SK-N-SH (cell line): ENCODE measurements around the gene MID1. TPM values are rescaled to one million over a fixed set of nuclear protein-coding genes. Genes with fewer than 3 reads are reported as not detected.

Experiments used
- CTCF ChIA-PET: fragments of 300-600, 350-600 bp; formaldehyde crosslinking; extraction: SDS; loops from one replicate; lab custom pipeline; 2021; lab: Yijun Ruan, JAX
- POLR2A ChIA-PET: fragments of 350-600 bp; sonication (Branson Sonifier 250); formaldehyde crosslinking; extraction: SDS; loops from one replicate; lab custom pipeline; 2020; ENCODE audit warnings: antibody characterized with exemption, inconsistent platforms; lab: Yijun Ruan, JAX
- DNase-seq: peaks from one replicate; pipeline ENCODE4 v3.0.0; 2012
- H2AFZ ChIP-seq: fragments of 200-600 bp; sonication (generic); 2 replicates; pipeline ENCODE4 v1.8.1; 2016; ENCODE audit warnings: antibody characterized with exemption, mild to moderate bottlenecking, low read depth
- H3F3A ChIP-seq: fragments of 200-600 bp; sonication (generic); replicated peaks from 2 replicates; pipeline ENCODE3; 2016; ENCODE audit warnings: antibody characterized with exemption, mild to moderate bottlenecking; ENCODE audit not compliant: insufficient read depth
- H3K27ac ChIP-seq, 2 experiments: fragments of 200-500 bp in 1 of 2; fragments of 200-600 bp in 1 of 2; sonication (Bioruptor generic) in 1 of 2; sonication (generic), shearing (Covaris generic) in 1 of 2; 2 replicates each; pipeline versions ENCODE4 v1.5.1 to v1.6.1; 2014 to 2016; ENCODE audit warnings: low read depth in 2 of 2, inconsistent platforms in 1 of 2, low read length in 1 of 2, mild to moderate bottlenecking in 1 of 2, mixed read lengths in 1 of 2
- H3K27me3 ChIP-seq: fragments of 200-600 bp; sonication (generic), shearing (Covaris generic); 2 replicates; pipeline ENCODE4 v1.6.1; 2016; ENCODE audit warnings: mixed run types; ENCODE audit not compliant: insufficient read depth
- H3K36me3 ChIP-seq, 2 experiments: fragments of 200-500 bp in 1 of 2; fragments of 200-600 bp in 1 of 2; sonication (Bioruptor generic) in 1 of 2; sonication (generic) in 1 of 2; replicated peaks in 1 of 2; 2 replicates each; pipeline versions ENCODE3 to v1.5.1; 2014 to 2016; ENCODE audit warnings: low read length in 1 of 2, mild to moderate bottlenecking in 1 of 2; ENCODE audit not compliant: insufficient read depth in 2 of 2, control insufficient read depth in 1 of 2
- H3K4me1 ChIP-seq, 2 experiments: fragments of 200-500 bp in 1 of 2; fragments of 200-600 bp in 1 of 2; sonication (Bioruptor generic) in 1 of 2; sonication (generic), shearing (Covaris generic) in 1 of 2; 2 replicates each; pipeline versions ENCODE4 v1.5.1 to v1.6.1; 2014 to 2016; ENCODE audit warnings: low read depth in 1 of 2, low read length in 1 of 2, mixed run types in 1 of 2; ENCODE audit not compliant: insufficient read depth in 2 of 2, control insufficient read depth in 1 of 2
- H3K4me2 ChIP-seq: fragments of 200-600 bp; sonication (generic), shearing (Covaris generic); 2 replicates; pipeline ENCODE4 v1.6.1; 2017; ENCODE audit warnings: mixed run types
- H3K4me3 ChIP-seq, 2 experiments: fragments of 200-500 bp in 1 of 2; fragments of 200-600 bp in 1 of 2; sonication (Bioruptor generic) in 1 of 2; sonication (generic), shearing (Covaris generic) in 1 of 2; 2 replicates each; pipeline versions ENCODE4 v1.5.1 to v1.8.1; 2014 to 2016; ENCODE audit warnings: low read depth in 2 of 2, inconsistent platforms in 1 of 2, low read length in 1 of 2, mild to moderate bottlenecking in 1 of 2, mixed read lengths in 1 of 2, moderate library complexity in 1 of 2
- H3K79me2 ChIP-seq: fragments of 200-600 bp; sonication (generic); 2 replicates; pipeline ENCODE4 v1.8.1; 2017; ENCODE audit warnings: mild to moderate bottlenecking; ENCODE audit not compliant: insufficient read depth
- H3K9ac ChIP-seq: fragments of 200-600 bp; sonication (generic); 2 replicates; pipeline ENCODE4 v1.6.1; 2017; ENCODE audit warnings: mixed run types
- H3K9me2 ChIP-seq: fragments of 200-600 bp; sonication (generic); 2 replicates; pipeline ENCODE4 v1.6.1; 2017; ENCODE audit warnings: mixed run types
- H3K9me3 ChIP-seq: fragments of 200-600 bp; sonication (generic); 2 replicates; pipeline ENCODE4 v1.6.1; 2017; ENCODE audit warnings: mixed run types, mild to moderate bottlenecking, moderate library complexity
- H4K20me1 ChIP-seq: fragments of 200-600 bp; sonication (generic); 2 replicates; pipeline ENCODE4 v1.6.1; 2017; ENCODE audit warnings: mild to moderate bottlenecking, mixed run types; ENCODE audit not compliant: insufficient read depth
- CHD2 ChIP-seq: fragments of 150-350 bp; IDR thresholded peaks from 2 replicates; pipeline ENCODE4 v1.6.1; 2018; ENCODE audit warnings: low read length; ENCODE audit not compliant: partially characterized antibody
- EP300 ChIP-seq, 2 experiments: IDR thresholded peaks; 2 replicates each; pipeline versions ENCODE4 v1.4.0 to v1.6.1; 2012; ENCODE audit warnings: borderline replicate concordance in 1 of 2, low read depth in 1 of 2, low read length in 1 of 2
- FOXJ3 ChIP-seq: sonication (generic); formaldehyde crosslinking; IDR thresholded peaks from 2 replicates; pipeline ENCODE4 v1.5.1; 2020; ENCODE audit warnings: mild to moderate bottlenecking, missing genetic modification reagents
- GATA2 ChIP-seq: sonication (generic); formaldehyde crosslinking; IDR thresholded peaks from 2 replicates; pipeline ENCODE4 v1.5.0; 2020; ENCODE audit warnings: mild to moderate bottlenecking, missing genetic modification reagents
- IRF3 ChIP-seq: fragments of 150-350 bp; IDR thresholded peaks from 2 replicates; pipeline ENCODE4 v1.6.1; 2016; ENCODE audit warnings: mild to moderate bottlenecking, low read depth, low read length
- MAX ChIP-seq: IDR thresholded peaks from 2 replicates; pipeline ENCODE4 v1.4.0; 2012; ENCODE audit warnings: low read depth
- MEF2A ChIP-seq: IDR thresholded peaks from 2 replicates; pipeline ENCODE4 v1.4.0; 2012; ENCODE audit warnings: low read depth, borderline replicate concordance
- NFIC ChIP-seq: IDR thresholded peaks from 2 replicates; pipeline ENCODE4 v1.4.0; 2012; ENCODE audit warnings: borderline replicate concordance
- PBX3 ChIP-seq: IDR thresholded peaks from 2 replicates; pipeline ENCODE4; 2012
- POLR2AphosphoS5 ChIP-seq: IDR thresholded peaks from 2 replicates; pipeline ENCODE4 v1.6.1; 2012; ENCODE audit warnings: low read depth, low read length
- RAD21 ChIP-seq: IDR thresholded peaks from 2 replicates; pipeline ENCODE4 v1.6.1; 2012; ENCODE audit warnings: mild to moderate bottlenecking, low read length
- RCOR1 ChIP-seq: fragments of 150-350 bp; IDR thresholded peaks from 2 replicates; pipeline ENCODE4 v1.6.1; 2017; ENCODE audit warnings: antibody characterized with exemption, low read length
- REST ChIP-seq: IDR thresholded peaks from 2 replicates; pipeline ENCODE4 v1.6.1; 2012; ENCODE audit warnings: mild to moderate bottlenecking, low read depth, low read length, moderate library complexity
- RFX5 ChIP-seq: IDR thresholded peaks from 2 replicates; pipeline ENCODE4 v1.6.1; 2012; ENCODE audit warnings: mild to moderate bottlenecking, improper control_type of control experiment, low read length
- TCF12 ChIP-seq: IDR thresholded peaks from 2 replicates; pipeline ENCODE4 v1.4.0; 2012
- WGBS: methylation state at CpG from one replicate; pipeline ENCODE4 v1.1.6; 2017; ENCODE audit warnings: low lambda C conversion rate; 5-methylcytosine and 5-hydroxymethylcytosine counted together
- polyA plus RNA-seq, 3 experiments: library from polyadenylated mRNA; depleted of rRNA; stranded (reverse); fragments of >200 nt; gene quantifications; 2 replicates each; pipeline ENCODE4 v1.2.3, GENCODE V29; 2012

The MID1 gene
- polyA plus RNA-seq, 1 of the 3 experiments (the other 2 are of a cell fraction), result 10.4 TPM

- TF ChIP-seq FOXJ3 (CRISPR knock-in tag) (no peak), NFIC (no peak), IRF3 (no peak), MAX (no peak)
- no peaks in the 10 kb centered on the region for H3K36me3 ChIP-seq
- H3K27me3 ChIP-seq, result no peaks in the 10 kb centered on the region
- no peaks in the 10 kb centered on the region for H3K9me3 ChIP-seq
- peak overlapping the region; percentile 59; the same call in 1 of the 2 replicates for H2AFZ ChIP-seq
- H3K9ac ChIP-seq, result no peak overlapping the region
- CTCF ChIA-PET, result interaction anchor here (1.2 to 1.7 kb wide), 2 partner anchors 37 to 344 kb away, joined by 6 to 7 read pairs; no protein-coding TSS in a partner anchor
- WGBS, result 39% methylated on average over 2 of the region's 2 CpGs
- H3K79me2 ChIP-seq, result no peaks in the 10 kb centered on the region
- H3K4me1 ChIP-seq, result no peaks in the 10 kb centered on the region; a peak in 2 of 4 replicates
- H3K9me2 ChIP-seq, result no peaks in the 10 kb centered on the region
- H3K27ac ChIP-seq, result no peak overlapping the region
- H3F3A ChIP-seq, result no peaks in the 10 kb centered on the region
- POLR2A ChIA-PET, result no interaction called here
- no peak for DNase-seq
- no peak overlapping the region for H3K4me3 ChIP-seq
- no peaks in the 10 kb centered on the region for H4K20me1 ChIP-seq
- H3K4me2 ChIP-seq, result no peak overlapping the region
These were observed 85.8 kb downstream of the MID1 start for GRCh38 chrX:10534611-10535010.

- TF ChIP-seq POLR2AphosphoS5 (no peak), GATA2 (CRISPR knock-in tag) (peak; percentile 95), REST (no peak), RAD21 (peak; percentile 10; the same call in 1 of the 2 replicates), RFX5 (no peak), MEF2A (no peak), TCF12 (peak; percentile 47), CHD2 (peak; percentile 12), EP300 (IDR thresholded peaks at IDR 0.05; ENCODE audit: borderline replicate concordance in 1 of 2, low read depth in 1 of 2, low read length in 1 of 2) (peak in 1 of 2 experiments; percentile 94; a peak in 2 of 4 replicates), RCOR1 (peak; percentile 75; the same call in 1 of the 2 replicates), PBX3 (no peak)
- H3K9me3 ChIP-seq, result no peaks in the 10 kb centered on the region
- H3K9ac ChIP-seq, result no peak overlapping the region
- H4K20me1 ChIP-seq, result no peaks in the 10 kb centered on the region
- ChIA-PET POLR2A (no interaction called here), CTCF (interaction anchor here (1.2 to 1.7 kb wide), 2 partner anchors 36 to 344 kb away, joined by 6 to 7 read pairs; no protein-coding TSS in a partner anchor)
- H3K9me2 ChIP-seq, result no peaks in the 10 kb centered on the region
- no peak overlapping the region for H3K4me2 ChIP-seq
- H3K4me3 ChIP-seq, result no peak overlapping the region
- WGBS, result 30% methylated on average over 1 of the region's 1 CpG
- no peaks in the 10 kb centered on the region for H3F3A ChIP-seq
- H2AFZ ChIP-seq, result no peak overlapping the region
- no peaks in the 10 kb centered on the region for H3K27me3 ChIP-seq
- DNase-seq, result peak; percentile 22
- no peaks in the 10 kb centered on the region for H3K79me2 ChIP-seq
- H3K4me1 ChIP-seq, result no peaks in the 10 kb centered on the region; a peak in 2 of 4 replicates
- H3K27ac ChIP-seq, result peak overlapping the region in 1 of 2 experiments; percentile 64; a peak in 2 of 4 replicates
- H3K36me3 ChIP-seq, result no peaks in the 10 kb centered on the region
These were observed 86.6 kb downstream of the MID1 start for GRCh38 chrX:10533696-10534365.
